Measurements from ENCODE around the gene PNISR. TPM values are rescaled to one million over a fixed set of nuclear protein-coding genes. Genes with fewer than 3 reads are reported as not detected.

The PNISR gene
- total RNA-seq, 4 donors from 2014 or later = 143 to 193 (median 165) TPM

DNA sequence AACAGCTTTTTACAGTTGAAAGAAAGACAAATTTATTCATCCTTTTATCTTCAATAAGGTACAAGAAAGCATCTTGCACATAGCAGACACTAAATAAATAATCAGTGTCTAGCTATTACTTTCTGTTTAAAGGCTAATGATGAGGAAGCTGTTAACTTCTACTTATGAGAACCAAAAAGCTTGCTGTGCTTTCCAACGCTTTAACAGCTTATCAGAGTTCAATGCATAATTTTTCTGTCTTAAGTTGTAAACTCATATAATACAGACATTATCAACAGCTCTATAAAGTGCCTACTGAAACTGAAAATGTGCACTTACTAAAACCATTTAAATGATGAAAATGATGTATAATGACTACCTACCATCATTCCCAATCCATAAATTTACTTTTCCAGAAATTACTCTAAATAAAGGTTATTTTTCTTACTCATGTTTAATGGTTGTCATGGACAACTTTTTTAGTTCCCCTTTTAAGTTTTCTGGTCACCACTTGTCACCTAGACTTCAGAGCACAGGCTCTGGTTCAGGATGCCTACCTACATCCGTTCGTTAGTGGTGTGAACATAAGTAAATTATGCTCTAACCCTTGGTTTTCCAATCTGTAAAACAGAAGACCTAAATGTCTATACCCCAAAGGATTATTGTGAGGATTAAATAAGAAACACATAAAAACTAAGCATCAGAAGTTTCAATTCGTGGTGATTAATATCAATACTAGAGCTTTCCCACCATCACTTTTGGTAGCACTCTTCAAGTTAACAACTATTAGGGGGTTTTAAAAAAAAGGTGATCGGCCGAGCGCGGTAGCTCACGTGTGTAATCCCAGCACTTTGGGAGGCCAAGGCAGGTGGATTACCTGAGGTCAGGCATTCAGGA is 8.0 kb downstream of the PNISR start:
- Histone ChIP-seq H3K4me3 (no peak overlapping the region), H3K27ac (no peak overlapping the region), H3K9me3 (no peaks in the 10 kb centered on the region), H3K36me3 (peaks cover 0 to 16% (median 0%) of the 10 kb centered on the region in 3 donors), H3K27me3 (no peaks in the 10 kb centered on the region), H3K4me1 (peaks cover 0 to 86% (median 22%) of the 10 kb centered on the region in 4 donors)
- WGBS, 2 donors = 79 to 87% methylated on average over 9 of the region's 9 CpGs
- DNase-seq (ENCODE audit: low spot score in 2 of 2) = no peak
- TF ChIP-seq EP300 (IDR thresholded peaks at IDR 0.05) (no peak), POLR2A (IDR thresholded peaks at IDR 0.05) (no peak), CTCF (IDR thresholded peaks at IDR 0.05) (no peak)

DNA sequence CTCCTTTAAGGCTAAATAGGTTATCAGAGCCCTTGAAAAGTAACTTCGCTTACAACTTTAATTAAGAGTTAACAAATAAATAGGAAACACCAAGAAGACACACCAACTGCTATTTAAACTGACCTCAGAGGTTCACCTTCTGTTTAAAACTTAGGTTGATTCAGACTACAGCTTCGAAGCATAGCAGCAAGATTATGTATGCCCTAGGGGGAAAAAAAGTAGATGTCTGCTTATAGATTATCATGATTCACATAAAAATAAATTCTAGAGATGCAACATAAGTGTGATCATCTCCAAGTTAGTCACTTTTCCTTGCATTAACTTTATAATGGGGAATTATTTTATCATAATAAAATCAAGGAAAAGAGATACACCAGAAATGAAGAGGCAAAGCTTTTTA is 8.9 kb downstream of the PNISR start:
- no peak for DNase-seq (ENCODE audit: low spot score in 2 of 2)
- no peaks in the 10 kb centered on the region for H3K27me3 ChIP-seq
- no peaks in the 10 kb centered on the region for H3K9me3 ChIP-seq
- H3K27ac ChIP-seq = no peak overlapping the region
- no peak overlapping the region for H3K4me3 ChIP-seq
- H3K4me1 ChIP-seq = peaks cover 0 to 86% (median 17%) of the 10 kb centered on the region in 4 donors
- 70 to 72% methylated on average over 2 of the region's 2 CpGs for WGBS, 2 donors
- TF ChIP-seq CTCF (IDR thresholded peaks at IDR 0.05) (no peak), EP300 (IDR thresholded peaks at IDR 0.05) (no peak), POLR2A (IDR thresholded peaks at IDR 0.05) (no peak)
- peaks cover 0 to 22% (median 0%) of the 10 kb centered on the region in 3 donors for H3K36me3 ChIP-seq

DNA sequence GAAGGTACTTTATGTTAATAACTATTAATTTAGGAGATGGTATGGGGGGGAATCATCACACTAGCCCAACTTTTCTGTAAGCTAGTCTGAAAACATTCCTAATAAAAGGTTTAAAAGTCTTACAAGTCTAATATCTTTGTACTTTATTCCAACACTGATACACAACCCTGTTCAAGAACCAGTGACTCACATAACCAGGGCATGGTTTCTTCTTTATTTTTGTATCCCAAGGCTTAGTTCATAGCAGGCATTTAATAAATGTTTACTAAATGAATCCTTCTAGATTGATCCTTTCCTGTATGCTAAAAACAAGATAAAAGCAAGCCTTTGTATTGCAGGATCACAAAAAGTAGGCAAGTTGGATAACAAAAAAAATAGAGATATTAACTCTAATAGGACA is 9.7 kb downstream of the PNISR start:
- H3K27ac ChIP-seq = no peak overlapping the region
- peaks cover 0 to 79% (median 13%) of the 10 kb centered on the region in 4 donors for H3K4me1 ChIP-seq
- H3K27me3 ChIP-seq = no peaks in the 10 kb centered on the region
- DNase-seq (ENCODE audit: low spot score in 2 of 2) = no peak
- TF ChIP-seq POLR2A (IDR thresholded peaks at IDR 0.05) (no peak), CTCF (IDR thresholded peaks at IDR 0.05) (no peak), EP300 (IDR thresholded peaks at IDR 0.05) (no peak)
- no peaks in the 10 kb centered on the region for H3K9me3 ChIP-seq
- H3K4me3 ChIP-seq = no peak overlapping the region
- peaks cover 0 to 26% (median 0%) of the 10 kb centered on the region in 3 donors for H3K36me3 ChIP-seq

DNA sequence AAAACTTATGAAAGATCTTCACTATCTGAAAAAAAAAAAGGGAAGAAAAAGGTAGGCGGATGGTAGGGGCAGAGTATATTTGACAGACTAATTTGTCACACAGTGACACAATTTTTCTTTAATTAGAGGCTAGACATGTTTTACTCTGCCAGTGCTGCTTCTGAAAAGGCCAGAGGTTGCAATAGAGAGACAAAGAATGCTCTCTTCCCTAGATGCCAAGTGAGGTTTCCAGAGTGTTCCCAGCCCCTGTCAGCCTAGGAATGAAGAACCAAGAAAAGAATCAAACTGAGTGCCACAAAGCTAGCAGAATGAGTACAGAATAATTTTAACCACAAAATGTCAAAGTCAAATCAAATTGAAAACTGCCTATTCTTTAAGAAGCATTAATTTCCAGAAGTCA is 13.0 kb downstream of the PNISR start:
- Histone ChIP-seq H3K9me3 (no peaks in the 10 kb centered on the region), H3K36me3 (peaks cover 0 to 53% (median 3%) of the 10 kb centered on the region in 3 donors), H3K27me3 (no peaks in the 10 kb centered on the region), H3K4me1 (peaks cover 0 to 54% (median 13%) of the 10 kb centered on the region in 4 donors), H3K27ac (peak overlapping the region in 1 of 4 donors; percentile 62), H3K4me3 (no peak overlapping the region)
- TF ChIP-seq EP300 (IDR thresholded peaks at IDR 0.05) = no peak
- TF ChIP-seq CTCF (IDR thresholded peaks at IDR 0.05) = no peak
- no peak for TF ChIP-seq POLR2A (IDR thresholded peaks at IDR 0.05)
- no peak for DNase-seq (ENCODE audit: low spot score in 2 of 2)
- WGBS, 2 donors = 42 to 71% methylated on average over 1 of the region's 1 CpG

- Histone ChIP-seq H3K36me3 (peaks cover 3 to 77% (median 9%) of the 10 kb centered on the region in 3 donors), H3K9me3 (no peaks in the 10 kb centered on the region), H3K27ac (no peak overlapping the region), H3K27me3 (no peaks in the 10 kb centered on the region), H3K4me3 (no peak overlapping the region), H3K4me1 (peaks cover 0 to 34% (median 10%) of the 10 kb centered on the region in 4 donors)
- no peak for DNase-seq (ENCODE audit: low spot score in 2 of 2)
- TF ChIP-seq CTCF (IDR thresholded peaks at IDR 0.05) (no peak), POLR2A (IDR thresholded peaks at IDR 0.05) (no peak), EP300 (IDR thresholded peaks at IDR 0.05) (no peak)
These were observed 15.4 kb downstream of the PNISR start for GRCh38 chr6:99409672-99410071.

Data from tibial nerve (tissue), 4 donors.